Embryonic facial prominence (tissue), 1 donor: ENCODE measurements around the gene SYK.
"Not testable (repeated sequence)": the region's sequence is repeated elsewhere in the genome, so short reads cannot be mapped to it uniquely, and the experiment has no call there.

Experiments used
- DNase-seq: peaks from one replicate; pipeline ENCODE4 v3.0.0-alpha.2; 2016; ENCODE audit errors: extremely low spot score

The SYK gene

DNA sequence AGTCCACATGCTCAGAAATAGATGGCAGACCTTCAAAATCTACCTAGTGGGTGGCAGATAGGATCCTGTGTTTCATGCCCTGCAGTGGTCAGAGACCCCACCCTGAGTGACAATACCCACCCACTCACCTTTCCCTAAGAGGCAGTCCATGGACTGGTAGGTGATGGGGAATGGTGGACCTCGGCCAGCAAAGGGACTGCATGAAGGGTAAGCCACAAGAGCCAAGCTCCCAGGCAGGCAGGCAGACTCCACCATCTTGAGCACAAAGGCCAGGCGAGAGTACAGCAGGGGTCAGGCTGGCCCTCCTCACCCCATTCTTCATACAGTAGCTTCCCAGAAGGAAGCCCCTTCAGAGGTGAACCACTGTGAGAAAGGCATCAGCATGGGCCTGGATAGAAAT lies 78.4 kb downstream of the SYK start:
- DNase-seq: no peak

DNA sequence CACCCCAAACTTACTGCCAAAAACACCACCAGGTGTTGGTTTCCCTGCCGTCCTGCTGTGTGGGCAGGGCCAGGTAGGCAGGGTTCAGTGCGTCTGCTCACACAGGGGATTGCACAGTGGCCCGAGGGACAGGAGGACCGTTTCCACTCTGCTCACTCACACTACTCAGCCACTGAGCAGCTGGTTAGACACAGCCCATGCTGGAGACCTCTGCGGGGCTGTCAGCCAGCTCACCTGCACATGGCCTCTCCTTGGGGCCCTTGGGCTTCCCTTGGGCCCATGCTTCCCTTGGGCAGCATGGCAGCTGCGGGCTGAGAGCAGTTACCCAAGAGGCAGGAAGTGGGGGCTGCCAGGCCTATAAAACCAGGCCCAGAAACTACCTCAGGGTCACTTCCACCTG lies 79.0 kb downstream of the SYK start:
- DNase-seq: no peak

DNA sequence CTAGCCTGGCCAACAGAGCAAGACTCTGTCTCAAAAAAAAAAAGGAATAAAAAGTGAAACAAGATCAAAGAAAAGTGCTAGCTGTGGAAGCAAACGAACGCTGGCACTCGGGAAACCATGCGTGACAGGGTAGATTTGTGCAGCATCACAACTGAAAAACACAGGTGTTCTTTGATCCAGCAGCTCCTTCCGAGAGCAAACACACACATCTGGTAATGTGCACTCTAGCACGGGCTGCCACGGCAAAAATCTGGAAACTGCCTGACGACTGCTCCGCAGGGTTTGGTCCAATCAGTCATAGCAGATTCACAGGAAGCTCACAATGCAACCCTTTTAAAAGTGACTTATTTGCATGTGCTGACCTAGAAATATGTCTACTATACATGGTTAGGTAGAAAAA lies 80.0 kb downstream of the SYK start:
- no peak for DNase-seq

DNA sequence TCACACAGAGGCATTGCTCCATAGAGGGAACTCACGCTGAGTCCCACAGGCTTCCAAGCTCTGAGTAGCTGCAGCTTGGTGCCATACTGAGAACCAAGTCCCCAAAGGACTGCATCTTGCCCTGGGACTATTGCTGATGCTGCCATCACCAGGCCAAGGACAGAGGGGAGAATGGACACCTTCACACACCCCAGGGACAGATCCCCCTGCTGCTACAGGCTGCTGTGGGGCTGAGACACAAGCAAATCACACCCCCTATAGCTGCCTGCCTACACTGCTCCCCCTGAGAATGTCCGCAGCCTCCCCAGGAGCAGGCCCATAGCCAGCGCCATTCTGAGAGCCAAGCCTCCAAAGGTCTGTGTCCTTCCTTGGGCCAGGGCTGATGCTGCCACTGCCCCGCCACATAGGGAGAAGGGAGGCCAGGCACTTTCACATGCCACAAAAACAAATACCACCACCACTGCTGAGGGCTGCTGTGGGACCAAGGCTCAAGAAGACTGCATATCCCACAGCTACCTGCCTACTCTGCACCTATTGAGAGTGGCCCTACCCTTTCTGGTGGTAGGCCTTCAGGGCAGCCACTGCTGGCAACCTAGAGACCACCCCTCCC lies 81.5 kb downstream of the SYK start:
- no peak for DNase-seq

DNA sequence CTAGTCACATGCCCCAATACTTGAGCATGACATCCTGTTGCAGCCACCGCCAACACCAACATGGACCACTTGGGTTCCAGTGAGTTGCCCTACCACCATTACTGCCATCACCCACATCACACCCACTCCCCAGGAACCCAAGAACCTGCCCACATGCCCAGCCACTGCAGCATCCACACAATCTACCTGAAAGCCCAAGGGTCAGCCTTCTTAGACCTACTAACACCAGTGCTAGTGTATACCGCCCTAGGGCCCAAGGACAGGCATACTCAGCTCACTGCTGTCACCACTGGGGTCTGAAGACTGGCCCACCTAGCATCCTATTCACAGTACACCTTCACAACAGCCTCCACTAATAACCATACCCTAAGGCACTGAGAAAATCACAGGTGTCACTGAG lies 82.0 kb downstream of the SYK start:
- no peak for DNase-seq

DNA sequence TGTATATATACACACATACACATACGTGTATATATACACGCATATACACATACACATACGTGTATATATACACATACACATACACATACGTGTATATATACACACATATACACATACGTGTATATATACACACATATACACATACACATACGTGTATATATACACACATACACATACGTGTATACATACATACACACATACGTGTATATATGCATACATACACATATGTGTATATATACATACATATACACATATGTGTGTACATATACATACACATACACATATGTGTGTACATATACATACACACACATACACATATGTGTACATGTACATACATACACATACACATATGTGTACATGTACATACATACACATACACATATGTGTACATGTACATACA lies 82.6 kb downstream of the SYK start:
- DNase-seq: no peak

DNA sequence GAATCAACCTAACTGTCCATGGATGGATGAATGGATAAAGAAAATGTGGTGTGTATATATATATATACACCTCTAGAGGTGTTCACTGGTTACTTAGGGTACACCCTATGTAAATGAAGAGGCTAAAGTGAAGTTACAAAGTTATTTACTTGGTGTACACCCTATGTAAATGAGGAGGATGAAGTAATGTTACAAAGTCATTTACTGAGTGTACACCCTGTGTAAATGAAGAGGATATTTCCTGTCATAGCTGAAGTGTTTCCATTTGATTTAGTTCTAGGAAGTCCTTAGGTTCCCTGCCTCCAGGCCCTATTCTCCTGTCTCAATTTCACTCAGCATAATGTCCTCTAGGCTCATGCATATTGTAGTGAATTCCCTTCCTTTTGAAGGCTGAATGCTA lies 85.2 kb downstream of the SYK start:
- not testable (repeated sequence) for DNase-seq

DNA sequence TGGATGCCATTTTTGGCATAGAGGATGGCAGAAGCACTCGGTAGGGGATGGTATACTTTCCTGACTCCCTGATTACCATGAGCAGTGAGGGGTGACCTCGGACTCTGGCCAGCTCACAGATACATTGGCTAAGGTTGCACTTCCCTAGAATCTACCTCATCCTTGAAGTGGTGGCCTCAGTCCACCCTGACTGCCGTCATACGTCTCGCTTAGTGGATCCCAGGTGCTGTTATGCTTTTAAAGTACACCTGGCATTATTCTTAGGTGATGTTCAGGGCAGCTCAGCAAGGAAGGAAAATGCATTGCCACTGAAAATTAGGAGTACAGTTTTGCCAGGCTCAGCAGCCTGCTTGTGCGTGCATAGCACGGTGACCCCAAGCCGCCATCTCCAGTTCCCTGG lies 87.3 kb downstream of the SYK start:
- DNase-seq: no peak

DNA sequence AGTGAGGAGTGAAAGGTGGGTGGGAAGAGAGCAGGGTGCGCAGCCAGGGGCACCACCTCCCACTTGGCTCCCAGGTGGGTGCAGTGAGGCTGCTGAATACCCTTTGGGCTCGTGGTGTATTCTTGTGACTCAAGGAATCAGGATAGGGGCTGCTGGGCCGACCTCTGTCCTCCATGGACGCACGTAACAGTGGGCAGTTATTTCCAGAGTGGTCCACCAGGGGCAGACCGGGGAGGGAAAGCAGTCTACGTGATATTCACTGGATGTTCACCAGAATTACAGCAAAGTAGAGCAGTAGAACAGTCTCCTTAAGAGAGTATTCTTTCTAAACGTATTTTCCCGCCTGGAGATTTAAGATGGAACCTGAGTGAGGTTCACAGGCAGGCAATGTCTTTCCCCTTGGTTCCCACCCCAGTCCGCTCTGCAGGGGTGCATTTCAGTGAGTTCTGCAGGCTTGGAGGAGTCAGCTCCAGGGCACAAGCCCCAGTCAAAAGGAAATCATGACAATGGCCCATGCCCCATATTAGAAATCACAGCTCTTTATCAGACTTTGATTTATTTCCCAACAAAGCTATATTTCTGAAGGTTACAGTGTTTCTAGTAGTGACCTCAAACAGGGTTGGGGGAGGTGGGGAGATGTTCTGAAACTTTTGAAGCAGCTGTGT lies 88.7 kb downstream of the SYK start:
- DNase-seq: no peak

DNA sequence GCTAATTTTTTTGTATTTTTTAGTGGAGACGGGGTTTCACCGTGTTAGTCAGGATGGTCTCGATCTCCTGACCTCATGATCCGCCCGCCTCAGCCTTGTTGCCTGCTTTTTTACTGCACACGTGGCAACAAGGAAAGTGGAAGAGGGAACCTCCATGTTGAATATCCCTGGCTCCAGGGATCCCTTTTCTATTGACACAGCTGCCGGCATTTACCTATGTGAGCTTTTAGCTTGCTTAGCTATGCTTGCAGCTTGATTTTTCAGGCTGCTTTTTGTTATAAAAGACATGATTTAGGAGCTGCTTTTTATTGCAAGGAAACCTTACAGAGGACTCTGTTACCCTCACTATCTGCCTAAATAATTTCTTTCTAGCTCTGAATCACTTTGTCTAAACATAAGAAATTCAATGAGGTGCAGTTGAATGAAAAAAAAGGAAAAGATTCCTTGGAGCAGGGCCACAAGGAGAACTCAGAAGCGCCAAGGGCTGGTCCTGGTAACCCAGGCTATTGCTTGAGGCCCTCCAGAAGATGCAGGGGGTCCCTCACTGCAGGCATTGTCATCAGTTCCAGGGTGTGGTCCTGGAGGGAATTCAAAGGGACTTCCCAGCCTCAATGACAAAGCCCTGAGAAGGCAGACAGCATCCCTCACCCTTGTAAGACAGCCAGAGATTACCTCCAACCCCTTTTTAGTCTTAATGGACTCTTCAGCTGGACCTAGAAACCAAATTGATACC lies 89.9 kb downstream of the SYK start:
- no peak for DNase-seq

DNA sequence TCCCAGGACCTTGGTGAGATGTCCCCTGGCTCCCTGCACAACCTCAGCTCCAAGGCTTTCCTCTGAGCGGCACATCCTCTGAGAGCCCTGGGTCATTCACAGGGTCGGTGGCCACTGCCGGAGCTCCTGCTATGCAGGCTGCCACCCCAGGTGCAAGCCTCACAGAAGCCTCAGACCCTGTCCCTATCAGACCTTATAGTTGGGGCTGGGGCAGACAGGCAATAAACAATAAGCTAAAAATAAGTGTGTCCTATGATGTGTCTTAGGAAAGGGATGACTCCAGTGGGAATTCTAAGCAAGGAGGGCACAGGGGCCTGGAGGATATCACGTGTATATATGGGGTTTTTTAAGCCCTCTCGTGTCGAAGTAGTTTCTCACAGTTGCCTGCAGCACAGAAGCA lies 91.3 kb downstream of the SYK start:
- DNase-seq: no peak

DNA sequence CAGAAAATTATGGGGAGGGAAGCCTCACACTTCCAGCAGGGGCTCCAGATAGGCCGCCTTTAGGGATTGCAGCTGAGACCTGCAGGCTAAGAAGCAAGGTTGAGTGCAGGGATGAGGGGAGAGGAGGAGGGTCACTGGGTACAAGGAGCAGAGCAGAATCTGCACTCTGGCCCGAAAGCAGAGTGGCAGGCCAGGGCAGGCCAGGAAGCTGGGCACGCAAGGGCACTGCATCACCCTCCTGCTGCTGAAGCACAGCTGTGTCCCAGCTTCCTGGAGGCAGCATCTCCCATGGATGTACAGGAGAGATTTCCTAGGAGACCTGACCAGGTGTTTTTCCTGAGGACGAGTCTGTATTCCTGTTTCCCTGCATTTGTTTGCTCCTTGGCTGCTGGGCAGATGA lies 92.1 kb downstream of the SYK start:
- no peak for DNase-seq

DNA sequence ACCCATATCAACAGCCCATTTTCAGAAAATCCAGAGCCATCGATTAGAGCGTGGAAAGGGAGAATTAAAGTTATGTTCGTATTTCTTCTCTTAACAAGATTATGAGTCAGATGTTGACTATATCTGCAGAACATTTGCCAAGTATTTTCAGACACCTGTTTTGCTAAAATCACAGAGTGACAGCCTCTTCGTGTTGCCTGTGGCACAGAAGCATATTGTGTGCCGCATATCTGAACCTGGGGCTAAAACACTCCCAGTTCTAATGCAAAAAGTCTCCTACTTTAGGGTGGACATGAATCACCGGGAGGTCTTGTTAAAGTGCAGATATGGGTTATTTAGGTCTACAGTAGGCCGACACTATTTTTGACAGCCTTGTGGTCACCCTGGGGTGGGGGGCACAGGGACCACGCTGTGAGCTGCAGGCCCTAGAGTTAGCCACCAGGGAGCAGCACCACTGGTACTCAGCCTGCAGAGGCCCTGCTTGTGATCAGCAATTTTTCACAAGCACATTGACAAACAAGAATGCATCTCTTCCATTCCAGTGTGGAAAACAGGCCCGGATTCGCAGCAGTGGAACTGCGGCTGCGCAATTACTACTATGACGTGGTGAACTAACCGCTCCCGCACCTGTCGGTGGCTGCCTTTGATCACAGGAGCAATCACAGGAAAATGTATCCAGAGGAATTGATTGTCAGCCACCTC lies 93.5 kb downstream of the SYK start:
- DNase-seq: peak; percentile 36

DNA sequence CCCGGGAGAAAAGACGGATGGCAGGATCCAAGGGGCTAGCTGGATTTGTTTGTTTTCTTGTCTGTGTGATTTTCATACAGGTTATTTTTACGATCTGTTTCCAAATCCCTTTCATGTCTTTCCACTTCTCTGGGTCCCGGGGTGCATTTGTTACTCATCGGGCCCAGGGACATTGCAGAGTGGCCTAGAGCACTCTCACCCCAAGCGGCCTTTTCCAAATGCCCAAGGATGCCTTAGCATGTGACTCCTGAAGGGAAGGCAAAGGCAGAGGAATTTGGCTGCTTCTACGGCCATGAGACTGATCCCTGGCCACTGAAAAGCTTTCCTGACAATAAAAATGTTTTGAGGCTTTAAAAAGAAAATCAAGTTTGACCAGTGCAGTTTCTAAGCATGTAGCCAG lies 94.2 kb downstream of the SYK start:
- DNase-seq: no peak

DNA sequence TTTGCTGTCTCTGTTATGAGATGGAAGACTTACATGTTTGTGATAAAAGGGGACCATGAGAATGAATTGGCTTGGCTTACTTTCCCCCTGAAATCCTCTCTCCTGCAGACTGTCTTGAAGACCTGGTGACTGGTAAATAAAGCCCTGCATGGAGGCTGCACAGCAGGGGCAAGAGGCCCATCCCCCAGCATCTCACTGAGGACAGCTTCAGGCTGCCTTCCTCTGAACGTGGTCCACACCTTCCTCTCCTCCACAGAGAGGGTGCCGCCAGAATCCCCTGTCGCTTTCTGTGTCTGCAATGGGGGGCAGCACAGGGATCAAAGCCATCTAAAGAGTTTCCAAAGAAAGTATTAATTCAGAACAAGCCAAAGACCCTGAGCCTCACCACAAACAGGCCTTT lies 94.6 kb downstream of the SYK start:
- no peak for DNase-seq

DNA sequence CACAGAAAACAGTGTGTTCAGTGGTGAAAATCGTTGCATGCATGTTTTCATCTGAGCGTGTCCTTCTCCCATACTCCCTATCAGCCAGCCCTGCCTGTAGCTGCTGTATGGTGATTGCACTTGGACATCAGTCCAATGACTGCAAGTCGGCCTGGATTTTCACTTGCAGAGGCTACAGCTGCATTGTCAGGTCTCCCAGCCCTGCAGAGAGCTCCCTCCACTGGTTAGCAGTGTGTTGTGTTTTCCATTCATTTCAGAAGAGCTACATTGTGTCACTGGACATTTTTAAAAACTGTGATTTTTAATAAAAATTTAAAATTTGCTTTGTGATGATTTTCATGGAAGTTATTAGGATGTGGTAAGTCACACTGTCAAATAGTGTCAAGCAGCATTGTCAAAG lies 96.6 kb downstream of the SYK start:
- DNase-seq: no peak

DNA sequence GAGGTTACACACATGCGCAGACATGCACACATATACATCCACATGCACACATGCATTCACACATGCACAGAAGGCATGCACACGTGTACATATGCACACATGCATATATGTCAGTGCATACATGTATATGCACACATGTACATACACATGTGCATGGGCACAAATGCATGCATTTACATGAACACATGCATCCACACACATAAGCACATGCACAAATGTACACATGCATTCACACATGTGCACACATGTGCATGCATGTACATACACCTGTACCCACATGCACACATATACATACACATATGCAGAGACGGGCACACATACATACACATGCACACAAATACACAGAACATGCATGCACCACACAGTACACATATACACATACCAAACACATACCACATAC lies 97.7 kb downstream of the SYK start:
- no peak for DNase-seq

DNA sequence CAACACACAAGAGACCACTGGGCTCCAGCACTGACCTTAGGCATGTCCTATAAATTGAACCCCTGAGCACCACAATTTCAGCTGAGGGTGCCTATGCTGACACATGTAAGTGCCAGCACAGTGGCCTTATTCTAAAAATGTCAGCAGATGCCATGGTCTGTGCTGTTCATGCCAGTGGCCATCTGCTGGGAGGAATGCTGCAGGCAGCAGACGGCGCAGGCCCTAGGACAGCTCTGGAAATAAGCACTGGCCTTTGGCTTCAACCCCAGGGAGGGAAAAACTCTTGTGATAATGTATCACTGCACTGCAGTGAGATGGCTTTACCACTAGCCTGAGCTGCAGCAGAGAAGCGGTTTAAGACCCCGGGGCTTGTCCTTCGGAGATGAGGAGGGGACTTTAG lies 98.5 kb downstream of the SYK start:
- no peak for DNase-seq

DNA sequence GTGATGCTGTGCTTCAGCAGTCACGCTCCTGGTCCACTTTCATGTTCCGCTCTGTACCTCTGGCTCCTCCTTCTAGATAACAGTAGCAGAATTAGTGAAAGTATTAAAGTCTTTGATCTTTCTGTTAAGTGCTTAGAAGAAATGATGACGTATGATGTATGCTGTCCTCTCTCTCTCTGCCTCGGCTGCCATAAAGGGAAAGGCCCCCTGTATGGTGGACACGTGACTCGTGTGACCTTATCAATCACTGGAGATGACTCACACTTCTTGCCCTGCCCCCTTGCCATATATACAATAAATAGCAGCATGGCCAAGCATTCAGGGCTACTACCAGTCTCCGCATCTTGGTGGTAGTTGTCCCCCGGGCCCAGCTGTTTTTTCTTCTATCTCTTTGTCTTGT lies 100.3 kb downstream of the SYK start:
- DNase-seq: no peak

DNA sequence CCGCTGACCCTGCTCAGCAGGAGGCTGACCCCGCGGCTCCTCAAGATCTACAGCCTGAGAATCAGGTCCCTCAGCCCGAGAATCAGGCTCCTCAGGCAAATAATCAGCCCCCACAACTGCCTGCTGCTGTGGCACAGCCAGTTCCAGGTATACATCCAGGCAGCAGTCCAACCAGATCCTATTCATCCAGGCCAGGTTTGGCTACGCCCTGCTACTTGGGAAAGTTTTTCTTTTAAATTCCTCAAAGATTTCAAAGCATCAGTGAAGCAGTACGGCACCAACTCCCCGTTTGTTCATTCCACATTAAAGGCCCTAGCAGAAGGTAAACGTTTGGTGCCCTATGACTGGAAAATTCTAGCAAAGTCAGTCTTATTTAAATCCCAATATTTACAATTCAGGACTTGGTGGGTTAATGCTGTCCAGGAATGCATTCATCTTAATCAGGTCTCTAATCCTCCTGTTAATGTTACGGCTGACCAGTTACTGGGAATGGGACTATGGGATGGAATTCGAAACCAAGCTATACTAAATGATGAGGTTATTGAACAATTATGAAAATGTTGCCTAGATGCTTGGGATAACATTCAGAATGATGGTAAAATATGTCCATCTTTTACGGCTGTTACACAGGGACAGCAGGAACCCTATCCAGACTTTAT lies 102.3 kb downstream of the SYK start:
- DNase-seq: no peak

DNA sequence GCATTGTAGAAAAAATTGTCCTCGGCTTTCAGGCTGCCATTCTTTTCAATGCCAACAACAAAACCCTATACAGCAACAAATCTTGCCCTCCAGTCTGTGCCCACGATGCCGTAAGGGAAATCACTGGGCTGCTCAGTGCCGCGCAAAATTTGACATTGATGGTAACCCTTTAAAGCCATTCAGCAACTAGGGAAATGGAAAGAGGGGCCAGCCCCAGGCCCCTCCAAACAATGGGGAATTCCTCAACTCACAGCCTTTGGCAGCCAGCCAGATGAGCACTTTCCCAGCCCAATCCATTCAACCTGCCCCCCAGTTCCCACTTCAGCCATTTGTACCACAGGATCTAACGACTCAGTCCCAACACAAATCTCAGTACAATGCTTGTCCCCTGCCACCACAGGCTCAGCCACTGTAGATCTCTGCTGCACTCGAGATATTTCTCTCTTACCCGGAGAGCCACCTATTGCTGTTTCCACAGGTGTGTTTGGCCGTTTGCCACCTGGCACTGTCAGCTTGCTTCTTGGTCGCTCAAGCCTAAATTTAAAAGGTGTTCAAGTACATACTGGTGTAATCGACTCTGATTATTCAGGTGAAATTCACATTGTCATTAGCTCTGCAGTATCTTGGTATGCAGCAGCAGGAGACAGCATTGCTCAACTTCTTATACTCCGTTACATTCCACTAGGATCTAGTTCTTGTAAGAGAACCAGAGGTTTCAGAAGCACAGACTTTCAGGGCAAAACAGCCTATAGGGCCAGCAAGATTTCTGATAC lies 103.3 kb downstream of the SYK start:
- no peak for DNase-seq

DNA sequence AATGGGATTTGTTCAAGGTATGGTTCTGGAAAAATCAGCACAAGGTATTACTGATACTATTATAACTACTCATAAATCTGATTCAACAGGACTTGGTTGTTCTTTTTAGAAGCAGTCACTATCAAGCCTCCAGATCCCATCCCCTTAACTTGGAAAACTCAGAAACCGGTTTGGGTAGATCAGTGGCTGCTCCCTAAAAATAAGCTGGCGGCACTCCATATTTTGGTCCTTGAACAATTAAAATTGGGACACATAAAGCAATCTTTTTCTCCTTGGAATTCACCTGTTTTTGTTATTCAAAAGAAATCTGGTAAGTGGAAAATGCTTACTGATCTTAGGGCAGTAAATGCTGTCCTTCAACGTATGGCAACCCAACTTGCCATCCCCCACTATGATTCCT lies 104.2 kb downstream of the SYK start:
- no peak for DNase-seq
